K562 (cell line): ENCODE results near the gene DAZAP1. TPM values are rescaled to one million over a fixed set of nuclear protein-coding genes. Genes with fewer than 3 reads are reported as not detected.
A peak's percentile ranks its signal among the peaks of the same experiment; 100 is the strongest.

Experiments used
- ATAC-seq: fragments of 200-7000 bp; cut with Tn5 transposase; 3 replicates; pipeline ENCODE4 v1.9.1; 2020; ENCODE audit warnings: moderate library complexity
- BruUV-seq: library from RNA; stranded (reverse); fragments of 400-500 nt; replicated peaks from 2 replicates; lab custom pipeline; 2021; lab: Mats Ljungman, UMichigan
- CTCF ChIA-PET: fragments of 300-600 bp; formaldehyde crosslinking; extraction: SDS; loops from one replicate; lab custom pipeline; 2021; ENCODE audit warnings: low intra/inter-chr PET ratio; lab: Yijun Ruan, JAX
- POLR2A ChIA-PET: fragments of 300-600, 350-650 bp; sonication (Branson Sonifier 250); formaldehyde crosslinking; extraction: SDS; loops from one replicate; lab custom pipeline; 2021; ENCODE audit warnings: antibody characterized with exemption, inconsistent platforms; lab: Yijun Ruan, JAX
- DNase-seq, 4 experiments: peaks; one replicate each; pipeline versions ENCODE4 v3.0.0 to v3.0.0-alpha.2; 2011 to 2018; ENCODE audit warnings: low spot score in 3 of 4, mixed read lengths in 3 of 4; ENCODE audit errors: extremely low read depth in 1 of 4
- FAIRE-seq: peaks from 2 replicates; lab custom pipeline; 2011; peaks lifted over from hg19 to GRCh38; lab: Jason Lieb, UNC
- H2AFZ ChIP-seq: 2 replicates; pipeline ENCODE4 v1.6.0; 2011; ENCODE audit warnings: low read depth, low read length, control low read depth, inconsistent platforms
- H3K27ac ChIP-seq: fragments of 200-600 bp; 3 replicates; pipeline ENCODE4 v1.8.0; 2011; ENCODE audit warnings: low read depth, mild to moderate bottlenecking, control low read depth, inconsistent platforms, low read length, moderate library complexity, mixed read lengths; ENCODE audit errors: extremely low read depth
- H3K27me3 ChIP-seq, 2 experiments: fragments of 300-600 bp in 1 of 2; 2 replicates in 1 of 2; 3 replicates in 1 of 2; pipeline versions ENCODE4 v1.6.0 to v1.8.0; 2011; ENCODE audit warnings: inconsistent platforms in 2 of 2, low read length in 2 of 2, mild to moderate bottlenecking in 1 of 2, mixed read lengths in 1 of 2, moderate library complexity in 1 of 2; ENCODE audit not compliant: control insufficient read depth in 2 of 2, insufficient read depth in 2 of 2
- H3K36me3 ChIP-seq: fragments of 300-600 bp; 3 replicates; pipeline ENCODE4 v1.8.0; 2011; ENCODE audit warnings: mild to moderate bottlenecking, low read length, inconsistent platforms; ENCODE audit not compliant: control insufficient read depth, insufficient read depth
- H3K4me1 ChIP-seq, 2 experiments: fragments of 200-600 bp in 1 of 2; replicated peaks in 1 of 2; 2 replicates in 1 of 2; 3 replicates in 1 of 2; pipeline versions ENCODE4 v1.5.1 to v1.8.0; 2011; ENCODE audit warnings: inconsistent platforms in 2 of 2, low read length in 2 of 2, mild to moderate bottlenecking in 1 of 2, mixed read lengths in 1 of 2, moderate library complexity in 1 of 2; ENCODE audit not compliant: control insufficient read depth in 2 of 2, insufficient read depth in 2 of 2
- H3K4me2 ChIP-seq: 2 replicates; pipeline ENCODE4 v1.6.1; 2011; ENCODE audit warnings: low read length, control low read depth, inconsistent platforms, mixed read lengths; ENCODE audit not compliant: insufficient read depth
- H3K4me3 ChIP-seq: fragments of 200-600 bp; sonication (generic), shearing (Covaris generic); 2 replicates; pipeline ENCODE4 v1.5.1; 2016; ENCODE audit warnings: control low read depth, inconsistent platforms
- H3K79me2 ChIP-seq: fragments of 200-600 bp; 3 replicates; pipeline ENCODE4 v1.8.0; 2011; ENCODE audit warnings: low read length, inconsistent platforms; ENCODE audit not compliant: control insufficient read depth, insufficient read depth
- H3K9ac ChIP-seq, 2 experiments: 2 replicates each; pipeline versions ENCODE4 v1.6.0 to v1.6.1; 2011; ENCODE audit warnings: low read depth in 2 of 2, low read length in 2 of 2, control low read depth in 1 of 2, inconsistent platforms in 1 of 2, mild to moderate bottlenecking in 1 of 2, mixed read lengths in 1 of 2; ENCODE audit not compliant: insufficient read depth in 1 of 2
- H3K9me1 ChIP-seq: one replicate; pipeline ENCODE4 v1.6.0; 2011; ENCODE audit warnings: inconsistent platforms, mild to moderate bottlenecking, low read length, moderate library complexity; ENCODE audit not compliant: control insufficient read depth, insufficient read depth
- H3K9me3 ChIP-seq: replicated peaks from 2 replicates; pipeline ENCODE4 v1.5.1; 2011; ENCODE audit warnings: low read depth, low read length, inconsistent platforms; ENCODE audit not compliant: control insufficient read depth, insufficient read depth
- H4K20me1 ChIP-seq: replicated peaks from 2 replicates; pipeline ENCODE4 v1.6.1; 2011; ENCODE audit warnings: low read length, inconsistent platforms, mixed read lengths; ENCODE audit not compliant: control insufficient read depth, insufficient read depth
- EGR1 ChIP-seq: fragments of 450-650 bp; conservative IDR thresholded peaks from 2 replicates; pipeline ENCODE4 v1.6.1; 2017; ENCODE audit warnings: mild to moderate bottlenecking
- FOSL1 ChIP-seq: fragments of 200-800 bp; sonication (Bioruptor generic); conservative IDR thresholded peaks from 2 replicates; pipeline ENCODE4 v1.6.1; 2016; ENCODE audit warnings: missing genetic modification characterization, missing compliant biosample characterization
- KLF6 ChIP-seq: fragments of 250-450 bp; sonication (Bioruptor Pico); IDR thresholded peaks from 2 replicates; pipeline ENCODE4 v1.4.0; 2020; ENCODE audit warnings: mild to moderate bottlenecking, moderate library complexity, borderline replicate concordance
- NFIC ChIP-seq: fragments of 450-650 bp; IDR thresholded peaks from 2 replicates; pipeline ENCODE4 v1.6.1; 2017; ENCODE audit warnings: mild to moderate bottlenecking, inconsistent platforms
- POLR2G ChIP-seq: fragments of 200-400 bp; formaldehyde crosslinking; IDR thresholded peaks from 2 replicates; pipeline ENCODE4 v1.6.1; 2017; ENCODE audit warnings: low read depth, mild to moderate bottlenecking, antibody characterized with exemption, low read length, moderate library complexity
- RBFOX2 ChIP-seq: fragments of 200-400 bp; formaldehyde crosslinking; IDR thresholded peaks from 2 replicates; pipeline ENCODE4 v1.6.1; 2017; ENCODE audit warnings: low read depth, mild to moderate bottlenecking, low read length, moderate library complexity
- SPI1 ChIP-seq: IDR thresholded peaks from 2 replicates; pipeline ENCODE4 v1.6.1; 2011; ENCODE audit warnings: low read depth, low read length, control low read depth, borderline replicate concordance
- WGBS: fragments of 100-300 bp; shearing (Covaris generic); methylation state at CpG from one replicate; pipeline ENCODE4 v1.1.6; 2016; ENCODE audit warnings: low coverage, mixed read lengths; ENCODE audit not compliant: insufficient coverage; ENCODE audit errors: missing lambda C conversion rate; 5-methylcytosine and 5-hydroxymethylcytosine counted together
- in situ Hi-C: fragments of 300-500 bp; cut with MboI; formaldehyde crosslinking; loops from 4 replicates; pipeline ENCODE4 v1.15.0; 2018; ENCODE audit warnings: inconsistent platforms, mixed read lengths
- intact Hi-C: fragments of 100-400 bp; cut with micrococcal nuclease; formaldehyde crosslinking; loops from 2 replicates; pipeline ENCODE4 v1.14.2; 2022
- polyA plus RNA-seq, 8 experiments: library from polyadenylated mRNA; depleted of rRNA in 4 of 8; stranded (reverse) in 5 of 8; unstranded in 3 of 8; fragments of >200 nt; fragmentation: Nextera tagmentation in 2 of 8; fragmentation: Illumina TruSeq in 1 of 8; extraction: Ambion mirVana in 2 of 8; extraction: Trizol in 1 of 8; gene quantifications; 2 replicates each; pipeline versions ENCODE4 v1.2.1 to v1.2.3, GENCODE V29; 2011 to 2014; ENCODE audit warnings: inconsistent platforms in 1 of 8, missing spikeins in 1 of 8
- total RNA-seq, 7 experiments: library from RNA; depleted of rRNA in 6 of 7; stranded (reverse); fragments of >200 nt in 6 of 7; fragmentation: Illumina TruSeq in 2 of 7; extraction: Trizol in 2 of 7; gene quantifications; 2 replicates each; pipeline versions ENCODE4 v1.2.1 to v1.2.3, GENCODE V29; 2011 to 2021; ENCODE audit warnings: low replicate concordance in 1 of 7
- TF ChIP-seq, protein P1 (sequence below): sonication (generic); formaldehyde crosslinking; IDR thresholded peaks from 2 replicates; pipeline ENCODE4 v1.8.1; 2023; ENCODE audit warnings: mild to moderate bottlenecking, missing genetic modification reagents

DAZAP1 gene
- total and polyA plus RNA-seq, 9 of the 15 experiments (the other 6 are each of a cell fraction or from before 2014, with no cell fraction given): 10.8 to 289 (median 142) TPM

DNA sequence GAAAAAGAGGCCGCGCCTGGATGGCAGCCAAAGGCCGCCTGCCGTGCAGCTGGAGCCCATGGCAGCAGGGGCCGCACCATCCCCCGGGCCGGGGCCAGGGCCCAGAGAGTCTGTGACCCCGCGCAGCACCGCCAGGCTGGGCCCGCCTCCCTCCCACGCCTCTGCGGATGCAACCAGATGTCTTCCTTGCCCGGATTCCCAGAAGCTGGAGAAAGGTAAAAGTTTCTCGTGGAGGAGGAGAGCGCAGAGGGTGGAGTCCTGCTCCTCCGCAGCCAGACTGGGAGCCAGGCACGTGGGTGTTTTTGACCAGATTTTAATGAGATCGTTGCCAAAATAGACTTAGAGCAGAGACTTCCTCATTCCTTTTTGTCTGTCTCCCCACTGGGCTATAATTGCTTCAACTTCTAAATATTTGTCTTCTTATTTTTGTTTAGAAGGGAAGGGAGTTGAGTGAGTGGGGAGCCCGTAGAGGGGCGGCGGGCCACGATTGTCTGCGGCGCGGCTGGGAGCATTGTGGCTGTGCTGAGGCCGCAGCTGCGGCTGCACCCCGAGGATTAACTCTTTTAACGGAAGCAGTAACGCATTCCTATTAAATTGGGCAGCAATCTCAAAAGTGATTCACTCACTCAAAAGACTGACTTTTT is 46.4 kb upstream of the DAZAP1 start:
- Histone ChIP-seq H3K36me3 (peaks cover 97% of the 10 kb centered on the region), H3K4me3 (no peak overlapping the region), H3K27ac (no peak overlapping the region), H3K79me2 (peaks cover 8% of the 10 kb centered on the region), H3K27me3 (no peaks in the 10 kb centered on the region), H4K20me1 (peaks cover 8% of the 10 kb centered on the region; the same call in 1 of the 2 replicates), H3K4me1 (peaks cover 5 to 39% of the 10 kb centered on the region in 2 experiments), H3K9me3 (no peaks in the 10 kb centered on the region), H3K4me2 (no peak overlapping the region), H2AFZ (no peak overlapping the region), H3K9me1 (no peaks in the 10 kb centered on the region), H3K9ac (peak overlapping the region in 1 of 2 experiments; percentile 63; a peak in 2 of 4 replicates)
- intact Hi-C loops: no loop called here
- ATAC-seq (no peak), DNase-seq (no peak), FAIRE-seq (no peak)
- ChIA-PET POLR2A (no interaction called here), CTCF (no interaction called here)
- 85% methylated on average over 30 of the region's 31 CpGs for WGBS
- in situ Hi-C loops: no loop called here
- no peak for TF ChIP-seq KLF6 (CRISPR knock-in tag)
- peak; percentile 68; the same call in 1 of the 2 replicates for TF ChIP-seq SPI1
- TF ChIP-seq POLR2G: 0 out of 2 replicates have a peak, but pooled peaks have one; percentile 38
- peak; percentile 16; the same call in 1 of the 2 replicates for TF ChIP-seq EGR1
- TF ChIP-seq, protein P1, sequence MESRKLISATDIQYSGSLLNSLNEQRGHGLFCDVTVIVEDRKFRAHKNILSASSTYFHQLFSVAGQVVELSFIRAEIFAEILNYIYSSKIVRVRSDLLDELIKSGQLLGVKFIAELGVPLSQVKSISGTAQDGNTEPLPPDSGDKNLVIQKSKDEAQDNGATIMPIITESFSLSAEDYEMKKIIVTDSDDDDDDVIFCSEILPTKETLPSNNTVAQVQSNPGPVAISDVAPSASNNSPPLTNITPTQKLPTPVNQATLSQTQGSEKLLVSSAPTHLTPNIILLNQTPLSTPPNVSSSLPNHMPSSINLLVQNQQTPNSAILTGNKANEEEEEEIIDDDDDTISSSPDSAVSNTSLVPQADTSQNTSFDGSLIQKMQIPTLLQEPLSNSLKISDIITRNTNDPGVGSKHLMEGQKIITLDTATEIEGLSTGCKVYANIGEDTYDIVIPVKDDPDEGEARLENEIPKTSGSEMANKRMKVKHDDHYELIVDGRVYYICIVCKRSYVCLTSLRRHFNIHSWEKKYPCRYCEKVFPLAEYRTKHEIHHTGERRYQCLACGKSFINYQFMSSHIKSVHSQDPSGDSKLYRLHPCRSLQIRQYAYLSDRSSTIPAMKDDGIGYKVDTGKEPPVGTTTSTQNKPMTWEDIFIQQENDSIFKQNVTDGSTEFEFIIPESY: peak; percentile 76; the same call in 1 of the 2 replicates
- TF ChIP-seq FOSL1 (tag): no peak
- TF ChIP-seq NFIC: peak; percentile 35
- 0 out of 2 replicates have a peak, but pooled peaks have one; percentile 26 for TF ChIP-seq RBFOX2
- BruUV-seq: no TSS peak
